Stimulated activated CD4-positive, alpha-beta T cell treated with anti-CD3 and anti-CD28 coated beads, Interleukin-12 subunit alpha, Interleukin-12 subunit beta, amount 100 ng/mL, for 24 hours (primary cell): ENCODE results near the gene TRAF5.

Experiments used
- DNase-seq, 2 experiments: peaks; one replicate each; pipeline ENCODE4 v3.0.0-alpha.2; 2020; ENCODE audit warnings: low read depth in 2 of 2

Gene TRAF5

DNA sequence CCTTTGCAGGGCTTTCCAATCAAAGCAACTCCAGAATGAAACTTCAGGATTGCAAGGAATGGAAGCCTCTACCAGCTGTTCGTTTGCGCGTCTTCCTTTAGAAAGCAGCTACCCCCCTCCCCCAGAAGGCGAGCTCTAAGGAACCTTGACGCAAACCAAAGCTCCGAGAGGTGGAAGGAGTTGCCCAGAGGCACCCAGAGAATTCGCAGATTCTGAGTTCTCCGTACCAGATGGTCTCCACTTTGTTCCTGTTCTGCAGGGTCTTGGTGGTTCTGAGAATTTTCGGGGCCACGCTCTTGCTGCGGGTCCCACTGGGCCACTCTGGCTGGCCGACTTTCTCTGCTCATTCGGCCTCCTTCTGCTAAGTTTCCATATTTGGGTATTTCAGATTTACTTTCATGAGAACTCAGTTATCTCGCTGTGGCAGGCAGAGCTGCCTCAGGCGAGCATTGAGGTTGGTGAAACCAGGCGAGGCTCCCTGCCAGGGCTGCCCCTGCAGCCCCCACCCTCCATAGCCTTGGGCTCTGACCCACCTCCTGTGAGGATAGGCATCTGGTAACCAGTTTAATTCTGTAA is 801 bp downstream of the TRAF5 start:
- no peak for DNase-seq

DNA sequence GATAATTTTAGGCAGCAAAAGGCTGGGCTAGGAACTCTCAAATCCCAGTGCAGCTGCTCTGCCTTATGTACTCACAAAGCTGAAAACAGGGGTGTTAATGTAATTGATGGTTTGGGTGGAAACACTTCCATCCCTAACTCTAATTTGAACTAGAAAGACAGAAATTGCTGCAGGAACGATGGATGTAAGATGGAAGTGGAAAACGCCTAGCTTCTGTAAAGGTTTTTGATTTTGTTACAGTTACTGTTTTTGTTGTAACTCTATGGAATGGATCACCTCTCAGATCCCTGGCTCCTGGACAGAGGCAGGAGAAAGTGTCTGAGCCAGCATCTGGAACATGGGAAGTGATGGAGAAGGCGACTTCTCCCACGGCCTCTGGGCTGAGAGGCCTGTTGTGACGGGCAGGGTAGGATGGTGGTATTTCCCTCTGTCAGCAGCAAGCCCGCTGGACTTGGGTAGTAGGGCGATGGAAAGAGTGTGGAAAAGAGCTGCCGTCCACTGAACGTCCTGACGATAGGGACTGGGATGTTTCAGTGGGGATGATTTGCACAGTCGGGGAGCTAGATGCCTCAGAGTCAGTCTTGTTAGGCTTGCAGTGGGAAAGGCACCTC is 1.6 kb downstream of the TRAF5 start:
- no peak for DNase-seq

DNA sequence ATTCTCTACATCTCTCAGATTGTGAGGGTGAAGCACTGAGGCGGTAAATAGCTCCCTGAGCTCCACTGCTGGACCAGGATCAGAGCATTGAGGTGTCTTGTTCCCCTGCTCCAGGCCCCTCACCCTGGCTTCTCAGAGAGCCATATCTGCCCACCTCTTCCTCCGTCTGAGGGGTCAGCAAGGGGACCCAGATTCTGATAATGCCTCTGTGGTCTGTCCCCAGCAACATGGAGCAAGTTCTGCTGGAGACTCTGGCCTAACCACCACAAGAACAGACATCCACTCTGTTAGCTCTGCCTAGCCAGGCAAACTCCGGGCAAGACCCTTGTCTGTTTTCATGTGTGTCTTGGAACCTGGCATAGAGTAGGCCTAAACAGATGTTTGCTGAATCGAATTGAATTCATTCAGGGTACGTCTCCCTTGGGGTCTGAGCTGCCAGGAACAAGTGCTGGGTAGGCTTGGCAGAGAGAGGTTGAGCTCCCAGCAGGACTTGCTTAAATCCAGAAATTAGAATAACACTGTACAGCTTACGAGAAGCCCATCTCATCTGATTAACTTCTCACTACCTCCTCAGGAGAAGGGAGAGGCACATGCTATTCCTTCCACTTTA is 2.3 kb downstream of the TRAF5 start:
- DNase-seq, result no peak

DNA sequence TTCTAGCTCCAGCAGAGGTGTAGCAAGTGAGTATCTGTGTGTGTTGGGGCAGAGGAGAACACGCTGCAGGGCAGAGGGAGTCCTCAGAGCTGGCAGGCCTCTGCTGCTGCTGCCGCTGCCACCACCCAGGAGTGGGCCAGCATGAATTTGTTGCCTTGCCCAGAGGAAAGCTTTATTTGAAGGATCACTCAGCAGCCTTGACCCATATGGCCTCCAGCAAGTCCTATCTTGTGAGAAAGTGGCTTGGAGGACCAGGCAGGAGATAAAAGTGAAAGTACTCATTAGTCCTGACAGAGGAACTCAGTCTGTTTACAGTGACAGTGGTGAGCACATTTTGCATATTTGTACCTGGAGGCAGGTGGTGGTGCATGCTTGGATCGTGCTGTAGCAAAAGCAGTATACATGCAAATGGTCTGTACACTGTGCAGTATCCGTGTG is 3.1 kb downstream of the TRAF5 start:
- DNase-seq, result no peak

DNA sequence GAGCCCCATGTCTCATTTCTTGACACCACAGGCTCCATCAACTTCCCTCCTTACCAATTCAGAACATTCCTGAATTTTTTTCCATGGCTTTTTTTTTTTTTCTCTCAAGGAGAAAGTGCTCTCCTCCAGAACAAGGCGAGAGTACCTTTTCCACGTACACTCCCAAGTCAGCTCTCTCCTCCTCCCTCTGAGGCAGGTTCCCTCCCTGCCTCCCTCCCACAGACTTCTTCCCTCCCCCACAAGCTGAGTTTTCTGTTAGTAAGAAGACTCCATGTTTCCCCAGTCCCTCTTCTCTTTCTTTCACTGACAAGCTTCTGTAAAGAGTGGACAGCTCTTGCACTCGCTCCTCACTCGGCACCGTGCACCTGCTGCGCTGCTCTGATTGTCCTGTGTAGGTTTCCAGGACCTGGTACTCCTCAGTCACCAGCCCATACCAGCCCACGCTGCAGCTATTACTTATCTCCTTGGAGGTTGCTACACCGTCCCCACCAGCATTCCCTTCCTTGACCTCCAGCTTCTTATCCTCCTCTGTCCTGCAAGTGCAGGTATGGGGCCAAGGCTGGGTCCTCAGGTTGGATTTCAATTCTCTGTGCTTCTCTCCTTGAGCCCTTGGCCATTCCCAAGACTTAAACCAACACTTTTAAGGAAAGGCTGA is 3.8 kb downstream of the TRAF5 start:
- DNase-seq, result no peak

DNA sequence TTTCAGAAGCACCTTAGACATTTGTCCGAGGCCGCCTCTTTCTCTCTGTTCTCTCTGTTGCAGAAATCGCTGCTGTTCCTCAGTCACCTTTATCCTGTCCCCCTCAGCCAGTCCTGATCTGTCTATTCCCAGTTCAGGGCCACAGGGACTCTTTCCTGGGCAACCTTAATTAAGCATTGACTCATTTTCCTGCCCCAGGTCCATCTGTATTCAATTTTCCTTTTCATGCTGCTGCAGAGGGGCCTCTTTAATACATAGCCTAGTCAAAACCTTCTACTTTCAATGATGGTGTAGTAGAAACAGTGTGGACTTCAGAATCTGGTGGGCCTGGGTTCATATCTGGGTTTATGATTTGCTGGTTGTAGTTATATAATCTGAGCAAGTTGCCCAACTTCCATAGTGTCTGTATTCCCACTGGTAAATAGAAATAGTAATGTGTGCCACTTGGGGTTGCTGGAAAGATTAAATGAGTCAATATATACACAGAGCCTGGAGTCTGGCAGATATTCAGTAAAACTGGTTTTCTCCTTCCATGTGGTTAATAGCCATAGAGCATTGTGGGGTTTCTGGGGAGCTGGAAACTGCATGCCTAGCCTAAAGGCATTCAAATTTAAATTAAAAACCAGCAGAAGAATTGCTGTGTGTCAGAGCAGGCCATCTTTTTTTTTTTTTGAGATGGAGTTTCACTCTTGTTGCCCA is 4.5 kb downstream of the TRAF5 start:
- no peak for DNase-seq

DNA sequence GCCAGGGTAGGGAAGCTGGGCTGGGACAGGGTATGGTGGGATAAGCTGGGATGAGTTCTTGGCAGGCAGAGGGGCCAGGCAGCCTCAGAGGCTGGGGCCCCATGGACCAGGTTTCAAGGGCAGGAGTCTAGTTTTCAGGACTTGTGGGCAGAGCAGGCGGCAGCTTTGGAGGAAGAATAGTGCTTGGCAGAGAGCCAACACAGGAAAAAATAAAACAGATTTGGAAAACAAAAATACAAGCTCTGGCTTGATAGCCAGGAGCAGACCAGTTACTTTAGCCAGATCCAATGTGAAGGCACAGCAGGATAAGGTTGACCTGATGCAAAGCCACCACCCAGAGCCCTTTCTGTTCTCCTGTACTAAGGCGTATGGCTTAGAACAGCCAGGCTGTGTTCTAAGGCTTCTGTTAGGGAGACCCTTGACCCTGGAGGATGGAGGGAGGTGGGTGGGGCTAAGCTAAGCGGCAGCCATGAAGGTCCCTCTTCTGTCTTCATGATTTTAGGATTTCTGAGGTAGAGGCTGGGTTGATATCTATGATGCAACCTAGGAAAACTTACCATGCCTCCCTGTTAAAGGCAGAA is 5.5 kb downstream of the TRAF5 start:
- DNase-seq, result no peak

DNA sequence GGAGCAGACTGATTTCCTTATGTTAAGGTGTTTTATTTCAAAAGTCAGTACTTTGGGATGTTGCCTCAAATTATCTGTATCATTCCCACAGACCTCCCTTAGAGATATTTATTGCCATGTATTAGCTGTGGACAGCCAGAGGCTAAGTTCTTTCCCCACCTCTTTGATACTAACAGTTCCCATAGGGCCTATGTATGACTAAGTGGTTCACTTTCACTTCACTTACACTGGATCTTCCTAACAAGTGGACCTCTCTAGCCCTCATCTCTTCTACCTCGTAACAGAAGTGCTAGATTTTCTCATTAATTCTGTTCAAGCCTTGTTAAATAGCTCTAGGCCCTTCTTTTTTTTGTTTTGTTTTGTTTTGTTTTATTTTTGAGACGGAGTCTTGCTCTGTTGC is 6.2 kb downstream of the TRAF5 start:
- DNase-seq, result no peak

DNA sequence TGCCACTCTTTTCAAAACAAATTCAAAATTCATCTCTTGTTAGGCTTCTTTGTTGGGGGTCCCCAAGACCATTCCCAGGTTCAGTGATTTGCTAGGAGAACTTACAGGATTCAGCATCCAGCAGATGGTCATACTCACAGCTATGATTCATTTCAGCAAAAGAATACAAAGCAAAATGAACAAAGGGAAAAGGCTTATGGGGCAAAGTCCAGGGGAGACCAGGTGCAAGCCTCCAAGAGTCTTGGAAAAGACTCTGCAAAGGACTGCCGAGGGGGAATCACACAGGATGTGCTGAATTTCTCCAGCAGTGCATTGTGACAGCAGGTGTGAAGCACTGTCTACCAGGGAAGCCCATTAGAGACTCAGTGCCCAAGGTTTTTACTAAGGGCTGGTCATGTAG is 7.3 kb downstream of the TRAF5 start:
- DNase-seq, result no peak

DNA sequence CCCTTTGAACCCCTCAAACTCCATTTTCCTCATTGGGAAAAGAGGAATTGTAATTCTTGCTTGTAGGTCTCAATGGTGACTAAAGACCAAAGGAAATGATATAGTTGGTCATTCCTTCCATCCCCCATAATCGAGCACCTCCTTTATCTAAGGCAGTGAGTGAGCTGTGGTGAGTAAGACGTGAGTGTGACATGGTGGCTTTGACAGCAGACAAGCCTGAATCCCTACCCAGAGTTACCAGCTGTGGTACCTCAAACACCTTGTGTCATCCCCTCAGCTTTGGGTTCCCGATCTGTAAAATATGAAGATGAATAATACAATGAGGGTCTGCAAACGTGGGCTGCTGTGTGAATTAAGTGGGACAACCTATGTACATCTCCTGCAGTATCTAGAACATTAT is 8.4 kb downstream of the TRAF5 start:
- no peak for DNase-seq

DNA sequence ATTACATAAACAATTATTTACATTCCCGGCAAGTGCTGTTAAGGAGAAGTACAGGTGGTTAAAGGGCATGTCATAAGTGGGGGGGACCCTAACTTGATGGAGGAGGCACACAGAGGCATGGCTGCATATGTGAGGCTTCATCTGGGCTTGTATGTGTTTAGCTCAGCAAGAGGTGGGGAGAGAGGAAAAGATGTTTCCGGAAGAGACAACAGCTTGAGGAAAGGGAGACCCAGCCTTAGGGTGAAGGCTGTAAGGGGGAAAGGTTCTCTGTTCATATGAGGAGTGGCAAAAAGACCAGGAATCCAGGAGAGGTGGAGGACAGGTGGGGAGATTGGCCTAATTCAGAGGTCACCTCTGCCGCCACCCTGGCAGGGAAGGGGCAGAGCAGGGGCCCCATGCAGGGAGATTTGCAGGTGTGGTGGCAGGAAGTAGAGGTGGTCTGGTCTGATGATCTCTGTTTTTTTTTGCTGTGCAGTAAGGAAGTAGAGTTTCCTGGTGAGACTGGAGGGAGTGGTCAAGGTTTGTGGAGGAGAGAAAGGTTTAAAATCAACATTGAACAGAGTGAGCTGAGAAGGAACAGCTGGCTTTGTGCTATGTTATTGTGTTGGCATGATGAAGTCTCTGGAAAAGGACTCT is 9.0 kb downstream of the TRAF5 start:
- DNase-seq, result no peak

DNA sequence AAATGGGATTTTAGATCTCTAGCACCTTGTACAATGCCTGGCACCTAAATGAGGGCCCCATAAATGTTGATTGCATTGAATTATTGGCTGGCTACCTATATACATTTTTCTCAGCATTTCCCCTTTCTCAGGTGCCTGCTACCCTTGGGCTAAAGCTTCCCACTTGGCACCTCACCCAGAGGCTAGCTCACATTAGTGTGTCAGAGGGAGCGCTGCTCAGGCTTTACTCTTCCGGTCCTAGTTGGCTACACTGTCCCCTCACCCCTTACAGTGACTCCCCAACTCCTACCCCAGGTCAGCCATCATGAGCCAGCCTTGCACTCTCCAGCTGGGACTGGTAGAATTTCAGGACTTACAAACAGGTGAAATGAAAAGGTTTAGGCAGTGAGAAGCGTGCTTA is 9.5 kb downstream of the TRAF5 start:
- DNase-seq, result no peak

DNA sequence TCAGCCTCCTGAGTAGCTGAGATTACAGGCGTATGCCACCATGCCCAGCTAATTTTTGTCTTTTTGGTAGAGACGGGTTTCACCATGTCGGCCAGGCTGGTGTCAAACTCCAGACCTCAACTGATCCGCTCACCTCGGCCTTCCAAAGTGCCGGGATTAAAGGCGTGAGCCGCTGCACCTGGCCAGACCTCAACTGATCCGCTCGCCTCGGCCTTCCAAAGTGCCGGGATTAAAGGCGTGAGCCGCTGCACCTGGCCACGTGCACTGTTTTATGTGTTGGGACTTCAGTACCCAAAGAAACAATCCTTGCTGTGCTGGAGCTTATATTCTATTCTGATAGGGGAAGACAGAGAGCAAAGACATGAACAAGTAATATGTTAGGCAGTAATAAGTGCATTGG is 10.1 kb downstream of the TRAF5 start:
- no peak for DNase-seq

DNA sequence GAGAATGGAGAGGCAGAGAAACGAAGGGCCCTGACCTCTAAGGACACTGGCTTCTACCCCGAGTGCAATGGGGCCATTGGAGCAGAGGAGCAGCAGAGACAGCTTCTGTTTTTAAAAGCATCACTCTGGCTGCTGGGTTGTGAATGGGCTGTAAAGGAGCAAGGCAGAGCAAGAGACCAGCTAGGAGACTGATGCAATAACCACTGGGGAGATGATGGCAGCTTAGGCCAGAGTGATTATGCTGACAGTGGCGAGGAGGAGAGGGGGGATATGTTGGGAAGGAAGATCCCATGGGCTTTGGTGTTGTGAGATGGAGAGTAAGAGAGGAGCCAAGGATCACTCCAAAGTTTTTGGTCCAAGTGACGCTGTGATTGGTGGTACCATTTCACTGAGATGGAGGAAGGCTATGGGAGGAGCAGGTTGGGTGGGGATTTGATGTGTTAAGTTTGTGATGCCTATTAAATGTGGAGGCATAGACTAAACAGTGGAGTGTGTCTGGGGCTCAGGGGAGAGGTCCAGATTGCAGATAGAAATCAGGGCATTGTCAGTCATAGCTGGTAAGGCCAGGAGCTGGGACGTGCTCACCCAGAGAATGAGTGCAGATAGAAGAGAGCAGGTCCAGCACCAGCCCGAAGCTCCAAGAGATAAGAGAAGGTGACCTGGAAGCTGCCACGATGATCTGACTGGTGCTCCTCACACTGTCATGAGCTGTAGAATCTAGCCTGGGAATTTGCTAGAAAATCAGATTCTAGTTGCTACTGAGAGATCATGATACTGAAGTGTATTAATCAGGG is 11.0 kb downstream of the TRAF5 start:
- no peak for DNase-seq

DNA sequence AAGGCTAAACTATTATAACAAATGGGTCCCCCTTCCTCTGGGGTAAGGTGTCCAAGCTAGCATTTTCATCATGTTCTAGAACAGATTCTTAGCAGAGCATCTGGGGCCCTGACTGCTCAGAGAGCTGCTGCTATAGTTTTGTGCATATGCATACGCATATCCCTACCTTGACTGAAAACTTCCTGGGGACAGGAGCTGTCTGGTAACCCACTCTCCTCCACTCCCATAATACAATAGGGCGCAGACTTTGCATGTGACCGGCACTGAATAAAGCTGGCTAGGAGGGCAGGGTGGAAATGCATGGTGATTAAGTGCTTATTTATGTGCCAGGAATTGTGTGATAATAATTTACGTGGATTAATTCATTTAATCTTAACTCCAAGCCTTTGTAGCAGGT is 11.6 kb downstream of the TRAF5 start:
- DNase-seq, result no peak

DNA sequence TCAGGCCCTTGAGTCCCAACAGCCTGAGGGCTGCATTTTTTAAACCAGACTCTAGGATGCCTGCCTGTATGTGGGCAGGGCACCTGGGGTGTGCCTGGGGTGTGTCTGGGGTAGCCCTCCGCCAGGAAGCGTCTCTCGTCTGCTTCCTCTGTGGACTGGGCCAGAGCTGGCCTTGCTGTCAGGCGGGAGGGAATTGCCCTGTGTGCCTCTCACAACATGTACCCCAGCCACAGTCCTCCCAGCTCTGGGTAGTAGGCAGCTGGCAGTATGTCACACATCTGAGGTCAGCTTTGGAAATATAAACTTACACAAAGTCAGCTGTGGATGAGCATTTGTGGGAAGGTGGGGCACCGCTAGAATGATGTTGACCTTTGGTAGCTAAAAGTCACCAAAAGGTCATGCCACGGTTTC is 13.0 kb downstream of the TRAF5 start:
- no peak for DNase-seq

DNA sequence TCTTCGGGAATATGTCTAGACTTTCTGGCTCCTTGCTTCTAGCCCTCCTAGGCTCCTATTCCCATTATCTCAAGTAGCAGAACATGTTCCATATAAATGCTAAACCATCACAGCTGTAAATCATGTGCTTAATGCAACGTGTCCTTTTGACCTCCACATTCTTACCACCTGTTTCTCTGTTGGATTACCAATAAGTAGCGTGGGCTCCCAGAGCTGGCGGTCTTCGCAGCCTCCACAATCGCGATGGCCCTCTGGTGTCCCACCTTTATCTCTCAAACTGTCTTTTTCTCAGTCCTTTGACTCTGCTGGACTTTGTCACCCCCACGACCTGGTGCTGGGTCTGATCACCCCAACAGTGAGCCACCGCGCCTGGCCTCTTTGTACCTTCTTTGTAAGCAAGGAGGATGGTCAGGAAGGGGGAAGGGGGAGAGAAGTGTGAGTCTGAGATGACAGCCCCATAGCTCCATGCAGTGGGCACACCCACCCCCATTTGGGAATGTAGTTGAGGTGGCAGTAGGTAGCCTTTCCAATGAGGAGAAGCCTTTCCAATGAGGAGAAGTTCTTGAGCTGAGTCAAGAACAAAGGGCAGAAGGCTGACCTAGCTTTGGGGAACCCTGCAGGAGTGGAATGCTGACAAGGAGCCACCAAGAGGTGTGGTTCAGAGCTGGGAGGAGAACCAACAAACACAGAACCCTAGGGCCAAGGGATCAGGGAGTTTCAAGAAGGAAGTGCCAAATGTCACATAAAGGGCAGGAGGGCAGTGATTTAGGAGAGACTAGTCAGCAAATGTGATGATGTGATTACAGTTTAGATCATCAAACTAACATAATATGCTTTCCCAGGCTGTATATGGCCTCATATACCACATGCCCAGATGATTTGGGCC is 14.2 kb downstream of the TRAF5 start:
- no peak for DNase-seq

DNA sequence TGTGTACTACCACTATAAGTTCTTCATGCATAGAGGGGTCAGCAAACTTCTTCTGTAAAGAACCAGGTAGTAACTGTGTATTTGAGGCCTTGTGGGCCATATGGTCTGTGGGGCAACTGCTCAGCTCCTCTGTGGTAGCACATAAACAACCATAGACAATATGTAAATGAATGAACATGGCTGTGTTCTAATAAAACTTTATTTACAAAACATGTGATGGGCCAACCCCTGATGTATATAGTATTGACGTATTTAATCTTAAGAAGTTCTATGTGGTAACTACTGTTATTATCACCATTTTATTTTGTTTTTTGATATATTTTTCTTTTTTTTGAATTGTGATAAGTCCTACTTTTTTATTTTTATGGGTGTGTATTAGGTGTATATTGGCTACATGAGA is 15.4 kb downstream of the TRAF5 start:
- no peak for DNase-seq

DNA sequence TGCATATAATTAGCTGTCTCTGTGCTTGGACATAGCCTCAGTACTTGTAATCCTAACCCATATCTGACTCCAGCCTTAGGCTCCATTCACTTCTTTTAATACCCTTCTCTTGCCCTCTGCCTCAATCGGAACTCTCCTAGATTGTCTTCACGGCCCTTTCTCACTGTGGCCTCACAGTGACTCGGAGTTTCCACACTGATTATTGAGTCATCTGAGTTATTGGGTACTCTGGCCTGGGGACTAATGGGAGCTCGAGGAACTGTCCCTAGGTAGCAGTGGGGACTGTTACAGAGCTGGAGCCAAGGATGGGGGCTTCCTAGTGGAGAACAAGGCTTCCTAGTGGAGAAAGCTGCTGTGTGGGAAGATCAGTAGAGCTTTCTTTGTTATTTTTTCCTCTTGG is 17.0 kb downstream of the TRAF5 start:
- no peak for DNase-seq

DNA sequence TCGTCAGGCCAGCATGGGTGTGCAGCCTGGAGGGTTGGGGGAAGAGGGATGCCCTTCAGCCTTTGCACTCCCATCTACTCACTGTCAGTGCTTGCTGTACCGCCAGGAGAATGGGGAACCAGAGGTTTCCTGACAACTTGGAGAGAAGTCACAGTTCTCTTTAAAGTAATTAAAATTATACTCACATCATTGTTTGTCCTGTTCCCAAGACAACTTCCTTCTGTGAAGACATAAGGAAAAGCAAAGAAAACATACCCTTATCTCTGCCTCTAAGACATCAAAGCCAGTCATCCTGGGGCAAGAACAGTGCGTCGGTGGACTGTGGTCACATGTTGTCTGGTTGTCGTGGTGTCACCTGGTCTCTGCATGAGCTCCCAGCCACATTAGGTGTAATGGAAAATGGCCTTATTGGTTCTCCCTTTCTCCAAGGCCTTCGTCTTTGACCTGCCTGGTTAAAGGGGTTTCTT is 17.6 kb downstream of the TRAF5 start:
- DNase-seq, result no peak
